Subcutaneous adipose tissue (tissue), 4 donors: ENCODE measurements around the gene COQ8A. TPM values are rescaled to one million over a fixed set of nuclear protein-coding genes. Genes with fewer than 3 reads are reported as not detected.

Experiments used
- CTCF ChIP-seq: fragments of 450-650 bp; IDR thresholded peaks from one replicate; pipeline ENCODE4 v1.5.1; 2016; ENCODE audit warnings: low read depth, mild to moderate bottlenecking, control low read depth, antibody characterized with exemption, moderate library complexity
- total RNA-seq, 4 donors: library from RNA; depleted of rRNA; stranded (reverse); fragments of >200 nt; gene quantifications; one replicate each; pipeline ENCODE4 v1.1.0, GENCODE V29; 2016

COQ8A gene
- total RNA-seq, 4 donors from 2014 or later = 119 to 506 (median 227) TPM

- no peak for TF ChIP-seq CTCF
Observed at GRCh38 chr1:226921504-226921903, 18.6 kb upstream of the COQ8A start.

- TF ChIP-seq CTCF = no peak
Observed at GRCh38 chr1:226934483-226935237, 5.4 kb upstream of the COQ8A start.

DNA sequence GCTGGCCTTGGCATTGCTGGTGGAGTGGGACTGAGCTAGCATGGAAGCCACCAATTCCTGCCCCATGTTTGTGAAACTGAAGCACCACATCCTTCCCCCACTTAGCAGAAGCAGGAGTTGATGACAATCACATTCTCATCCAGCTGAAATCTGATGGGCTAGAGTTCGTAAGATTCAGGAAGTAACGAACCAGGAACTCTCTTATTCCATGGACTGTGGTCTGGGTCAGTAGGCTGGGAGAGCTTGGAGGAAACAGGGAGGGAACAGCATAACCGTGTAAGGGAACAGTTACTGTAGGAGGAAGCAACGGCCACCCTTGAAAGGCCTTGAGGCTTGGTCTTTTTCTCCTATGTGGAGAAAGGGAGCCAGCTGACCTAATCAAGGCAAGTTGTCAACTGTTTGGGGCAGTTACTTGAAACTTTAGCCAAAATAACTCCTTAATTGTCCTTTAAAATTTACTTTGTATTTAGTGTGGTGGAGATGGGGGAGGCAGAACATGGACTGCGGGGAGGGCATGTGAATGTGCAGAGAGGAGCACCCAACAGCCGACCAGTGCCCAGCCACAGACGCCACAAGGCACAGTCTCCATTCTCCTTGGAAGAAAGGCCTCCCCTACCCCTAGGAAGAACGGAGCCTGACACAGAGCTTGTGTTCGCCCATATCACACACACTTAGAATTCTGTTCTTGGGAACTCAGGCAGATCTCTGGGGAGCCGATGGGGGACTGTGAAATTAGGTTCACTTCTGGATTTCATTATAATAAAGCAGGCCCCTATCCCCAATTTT lies 2.0 kb upstream of the COQ8A start:
- no peak for TF ChIP-seq CTCF

GRCh38 chr1:226938903-226939437 lies 1.1 kb upstream of the COQ8A start:
- no peak for TF ChIP-seq CTCF

GRCh38 chr1:226939438-226940028 lies 561 bp upstream of the COQ8A start:
- TF ChIP-seq CTCF = no peak

DNA sequence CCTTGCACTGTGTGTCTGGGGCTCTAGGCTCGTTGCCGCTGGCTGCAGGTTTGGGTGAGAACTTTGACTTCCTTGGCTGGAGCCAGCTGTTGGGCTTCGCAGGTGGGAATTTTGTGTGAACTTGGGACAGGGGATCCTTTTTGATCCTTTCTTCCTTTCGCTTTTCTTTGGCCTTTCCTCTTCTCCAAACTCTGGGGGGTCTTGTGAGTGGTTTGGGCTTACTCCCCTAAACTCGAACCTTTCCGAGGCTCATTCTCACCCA lies 643 bp downstream of the COQ8A start:
- TF ChIP-seq CTCF = no peak

DNA sequence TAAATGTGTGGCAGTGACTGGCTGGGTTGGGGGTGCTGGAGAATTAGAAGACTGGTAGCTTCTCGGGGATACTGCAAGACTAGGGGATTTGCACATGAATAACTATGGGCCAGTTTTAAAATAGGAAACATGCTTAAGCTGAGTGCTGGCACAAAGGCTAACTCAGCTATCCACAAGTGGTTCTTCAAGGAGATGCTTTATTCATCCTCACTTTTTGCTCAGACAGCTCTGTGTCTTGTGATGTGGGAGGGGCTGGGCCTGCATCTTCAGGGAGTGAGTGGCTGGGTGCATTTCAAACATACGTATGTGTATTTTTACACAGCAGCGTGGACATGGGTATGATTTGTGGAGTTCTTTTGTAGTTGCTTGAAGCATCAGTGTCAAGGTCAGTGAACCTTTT lies 2.3 kb downstream of the COQ8A start:
- no peak for TF ChIP-seq CTCF
